HuH-7.5 (cell line): ENCODE measurements around the gene AKR1B15.

Experiments used
- DNase-seq: peaks from one replicate; pipeline ENCODE4 v3.0.0; 2011; ENCODE audit warnings: low spot score

Gene AKR1B15

GRCh38 chr7:134618756-134619530 lies 70.0 kb downstream of the AKR1B15 start:
- DNase-seq, result no peak

GRCh38 chr7:134619627-134620331 lies 70.9 kb downstream of the AKR1B15 start:
- DNase-seq, result no peak

- DNase-seq, result no peak
These were observed 73.5 kb downstream of the AKR1B15 start for GRCh38 chr7:134622303-134622995.

- no peak for DNase-seq
These were observed 74.3 kb downstream of the AKR1B15 start for GRCh38 chr7:134623193-134623592.

- no peak for DNase-seq
These were observed 76.6 kb downstream of the AKR1B15 start for GRCh38 chr7:134625550-134625949.

- no peak for DNase-seq
These were observed 78.3 kb downstream of the AKR1B15 start for GRCh38 chr7:134627109-134627774.

- DNase-seq, result no peak
These were observed 78.9 kb downstream of the AKR1B15 start for GRCh38 chr7:134627775-134628153.

- no peak for DNase-seq
These were observed 80.5 kb downstream of the AKR1B15 start for GRCh38 chr7:134629445-134629844.
